Adrenal gland (tissue), 12 donors: Measurements from ENCODE around the gene PPFIA2. TPM values are rescaled to one million over a fixed set of nuclear protein-coding genes. Genes with fewer than 3 reads are reported as not detected.

Experiments used
- DNase-seq, 7 donors: peaks; one replicate each; pipeline ENCODE4 v3.0.0-alpha.2; 2019 to 2020
- H3K27ac ChIP-seq, 5 donors: fragments of 200-600 bp; sonication (generic) in 4 of 5; 1 replicate in 3 of 5; 2 replicates in 2 of 5; pipeline versions ENCODE4 v1.5.1 to v1.8.0; 2016 to 2020; ENCODE audit warnings: mild to moderate bottlenecking in 1 of 5
- H3K27me3 ChIP-seq: fragments of 200-600 bp; 2 replicates; pipeline ENCODE4 v1.8.0; 2021
- H3K36me3 ChIP-seq, 2 donors: fragments of 200-600 bp; replicated peaks in 1 of 2; 1 replicate in 1 of 2; 2 replicates in 1 of 2; pipeline versions ENCODE4 v1.5.1 to v1.8.0; 2018 to 2022
- H3K4me1 ChIP-seq, 2 donors: fragments of 200-600 bp; replicated peaks in 1 of 2; 1 replicate in 1 of 2; 2 replicates in 1 of 2; pipeline versions ENCODE4 v1.5.1 to v1.8.0; 2018 to 2021
- H3K4me3 ChIP-seq, 4 donors: fragments of 200-600 bp; sonication (generic) in 3 of 4; one replicate each; pipeline ENCODE4 v1.5.1; 2016 to 2018
- H3K9me3 ChIP-seq, 3 donors: fragments of 200-600 bp; sonication (generic) in 1 of 3; replicated peaks in 1 of 3; 1 replicate in 2 of 3; 2 replicates in 1 of 3; pipeline versions ENCODE4 v1.5.1 to v1.8.0; 2016 to 2021
- CTCF ChIP-seq, 6 experiments: fragments of 450-650 bp in 4 of 6; fragments of 200-600 bp in 2 of 6; sonication (generic) in 1 of 6; IDR thresholded peaks; 1 replicate in 5 of 6; 2 replicates in 1 of 6; pipeline versions ENCODE4 v1.5.1 to v1.8.0; 2016 to 2021; ENCODE audit warnings: antibody characterized with exemption in 6 of 6, mild to moderate bottlenecking in 2 of 6, moderate library complexity in 1 of 6
- POLR2A ChIP-seq, 2 donors: fragments of 450-650 bp; IDR thresholded peaks; one replicate each; pipeline ENCODE4 v1.6.1; 2017; ENCODE audit warnings: antibody characterized with exemption in 2 of 2, mild to moderate bottlenecking in 2 of 2, moderate library complexity in 1 of 2
- WGBS, 4 donors: extraction: QIAGEN DNeasy Blood & Tissue Kit in 2 of 4; methylation state at CpG; one replicate each; pipeline versions ENCODE4 v1.1.5 to v1.1.7; 2013 to 2017; 5-methylcytosine and 5-hydroxymethylcytosine counted together
- intact Hi-C, 2 donors: fragments of 100-400 bp; cut with DNase I; formaldehyde crosslinking; loops; one replicate each; pipeline versions ENCODE4 v1.14.1 to v1.15.0; 2022 to 2023
- polyA plus RNA-seq, 3 donors: library from polyadenylated mRNA; stranded (reverse); fragments of 200-250 nt in 2 of 3; fragments of 350-450 nt in 1 of 3; fragmentation: Illumina TruSeq in 1 of 3; extraction: RNeasy Lipid Tissue Mini Kit (QIAGEN cat#74804) in 1 of 3; gene quantifications; one replicate each; pipeline ENCODE4 v1.2.3, GENCODE V29; 2013 to 2014
- total RNA-seq, 9 donors: library from RNA; depleted of rRNA in 4 of 9; stranded (reverse); fragments of >200 nt in 4 of 9; fragments of 120-200 nt in 1 of 9; fragmentation: NEBNext Ultra II Directional in 1 of 9; extraction: Animal tissue kit (Norgen Biotek cat#: 25700) in 1 of 9; gene quantifications; one replicate each; pipeline versions ENCODE4 v1.1.0 to v1.2.4, GENCODE V29; 2013 to 2023
- donor health status: healthy with polysubstance abuse.
- donor health status: Bipolar disorder and iron deficiency.
- donor health status: DM: yes; HTN: yes; CAD: no.
- donor health status: DM: no; HTN: no; CAD: no.
- donor health status: DM: no; HTN: no; CAD: no.
- donor health status: DM: yes; HTN: yes; CAD: no.

The PPFIA2 gene
- total and polyA plus RNA-seq, 12 donors = 0.35 to 16.4 (median 2.4) TPM

- no peak for TF ChIP-seq CTCF (IDR thresholded peaks at IDR 0.05)
- TF ChIP-seq POLR2A (IDR thresholded peaks at IDR 0.05) = no peak
- no peak for DNase-seq
- Histone ChIP-seq H3K27ac (no peak overlapping the region), H3K36me3 (no peaks in the 10 kb centered on the region), H3K27me3 (no peaks in the 10 kb centered on the region), H3K9me3 (no peaks in the 10 kb centered on the region), H3K4me1 (peaks cover 0 to 4% of the 10 kb centered on the region in 2 donors), H3K4me3 (no peak overlapping the region)
- intact Hi-C loops = no loop called here
Observed at GRCh38 chr12:81360916-81361315, 398.2 kb downstream of the PPFIA2 start.

GRCh38 chr12:81359736-81360135 is 399.4 kb downstream of the PPFIA2 start:
- intact Hi-C loops = no loop called here
- TF ChIP-seq POLR2A (IDR thresholded peaks at IDR 0.05) (no peak), CTCF (IDR thresholded peaks at IDR 0.05) (no peak)
- no peaks in the 10 kb centered on the region for H3K27me3 ChIP-seq
- peaks cover 0 to 4% of the 10 kb centered on the region in 2 donors for H3K4me1 ChIP-seq
- no peaks in the 10 kb centered on the region for H3K9me3 ChIP-seq
- H3K27ac ChIP-seq = no peak overlapping the region
- H3K36me3 ChIP-seq = no peaks in the 10 kb centered on the region
- DNase-seq = no peak
- no peak overlapping the region for H3K4me3 ChIP-seq

- intact Hi-C loops = no loop called here
- TF ChIP-seq POLR2A (IDR thresholded peaks at IDR 0.05) (no peak), CTCF (IDR thresholded peaks at IDR 0.05) (no peak)
Observed at GRCh38 chr12:81354327-81354932, 404.7 kb downstream of the PPFIA2 start.

GRCh38 chr12:81350309-81350708 is 408.8 kb downstream of the PPFIA2 start:
- H3K4me3 ChIP-seq = no peak overlapping the region
- no peak for DNase-seq
- H3K36me3 ChIP-seq = no peaks in the 10 kb centered on the region
- H3K4me1 ChIP-seq = no peaks in the 10 kb centered on the region
- H3K27me3 ChIP-seq = no peaks in the 10 kb centered on the region
- intact Hi-C loops = no loop called here
- TF ChIP-seq POLR2A (IDR thresholded peaks at IDR 0.05) = no peak
- no peaks in the 10 kb centered on the region for H3K9me3 ChIP-seq
- no peak overlapping the region for H3K27ac ChIP-seq
- WGBS, 4 donors = 71 to 75% (median 72%) methylated on average over 2 of the region's 2 CpGs

More at GRCh38 chr12:81354327-81354932, 404.7 kb downstream of the PPFIA2 start:
- H3K27me3 ChIP-seq = no peaks in the 10 kb centered on the region
- no peaks in the 10 kb centered on the region for H3K9me3 ChIP-seq
- no peak overlapping the region for H3K4me3 ChIP-seq
- no peak for DNase-seq
- no peaks in the 10 kb centered on the region for H3K36me3 ChIP-seq
- no peak overlapping the region for H3K27ac ChIP-seq
- WGBS, 4 donors = 77 to 93% (median 84%) methylated on average over 5 of the region's 5 CpGs
- no peaks in the 10 kb centered on the region for H3K4me1 ChIP-seq

- TF ChIP-seq POLR2A (IDR thresholded peaks at IDR 0.05) (no peak), CTCF (IDR thresholded peaks at IDR 0.05) (no peak)
- DNase-seq = no peak
- WGBS, 4 donors = 84 to 88% (median 87%) methylated on average over 5 of the region's 5 CpGs
- Histone ChIP-seq H3K9me3 (no peaks in the 10 kb centered on the region), H3K36me3 (no peaks in the 10 kb centered on the region), H3K4me1 (no peaks in the 10 kb centered on the region), H3K27me3 (no peaks in the 10 kb centered on the region), H3K27ac (no peak overlapping the region), H3K4me3 (no peak overlapping the region)
- intact Hi-C loops = no loop called here
Observed at GRCh38 chr12:81347404-81347803, 411.7 kb downstream of the PPFIA2 start.
